Measurements from ENCODE around the gene PLA2G1B.

Gene PLA2G1B

GRCh38 chr12:120332523-120332922, 4.9 kb upstream of the PLA2G1B start:
- no peaks in the 10 kb centered on the region for H3K79me2 ChIP-seq (ENCODE audit: insufficient read depth, low read length)
- H3K4me2 ChIP-seq (ENCODE audit: low read depth, low read length, poor library complexity, severe bottlenecking): no peak overlapping the region
- H3K27ac ChIP-seq (ENCODE audit: low read depth, low read length): no peak overlapping the region
- no peaks in the 10 kb centered on the region for H3F3A ChIP-seq (ENCODE audit: insufficient read depth)
- H2AFZ ChIP-seq (ENCODE audit: low read depth, low read length, severe bottlenecking): no peak overlapping the region
- peaks cover 14% of the 10 kb centered on the region; the same call in 1 of the 2 replicates for H3K9me3 ChIP-seq (ENCODE audit: insufficient read depth, low read length)
- TF ChIP-seq EZH2phosphoT487 (conservative IDR thresholded peaks at IDR 0.05; ENCODE audit: low read length) (no peak), CTCF (IDR thresholded peaks at IDR 0.05; ENCODE audit: insufficient read depth, low read length, poor library complexity, severe bottlenecking) (no peak)
- no peak overlapping the region for H3K9ac ChIP-seq (ENCODE audit: low read length)
- H3K36me3 ChIP-seq (ENCODE audit: low read length): no peaks in the 10 kb centered on the region
- H3K9me2 ChIP-seq (replicated peaks; ENCODE audit: insufficient read depth, low read length): no peaks in the 10 kb centered on the region
- H4K20me1 ChIP-seq (ENCODE audit: low read depth, low read length): no peaks in the 10 kb centered on the region
- H3K27me3 ChIP-seq (ENCODE audit: low read length): no peaks in the 10 kb centered on the region
- H3K4me3 ChIP-seq (ENCODE audit: insufficient read depth, low read length, poor library complexity, severe bottlenecking): no peak overlapping the region

DNA sequence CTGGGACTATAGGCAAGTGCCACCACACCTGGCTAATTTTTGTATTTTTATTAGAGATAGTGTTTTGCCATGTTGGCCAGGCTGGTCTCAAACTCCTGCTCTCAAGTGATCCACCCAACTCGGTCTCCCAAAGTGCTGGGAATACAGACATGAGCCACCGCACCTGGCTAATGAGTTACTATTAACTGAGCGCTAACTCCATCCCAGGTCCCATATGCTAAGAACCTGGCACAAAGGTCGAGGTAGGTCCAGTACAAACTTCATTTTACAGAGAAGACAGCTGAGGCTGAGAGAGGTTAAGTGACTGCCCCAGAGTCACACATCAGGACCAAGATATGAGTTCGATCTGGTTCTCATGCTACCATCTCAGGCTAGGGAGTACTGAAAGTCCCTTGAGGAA, 4.5 kb upstream of the PLA2G1B start:
- H3K9me2 ChIP-seq (replicated peaks; ENCODE audit: insufficient read depth, low read length): no peaks in the 10 kb centered on the region
- no peak for TF ChIP-seq CTCF (IDR thresholded peaks at IDR 0.05; ENCODE audit: insufficient read depth, low read length, poor library complexity, severe bottlenecking)
- no peak for TF ChIP-seq EZH2phosphoT487 (conservative IDR thresholded peaks at IDR 0.05; ENCODE audit: low read length)

DNA sequence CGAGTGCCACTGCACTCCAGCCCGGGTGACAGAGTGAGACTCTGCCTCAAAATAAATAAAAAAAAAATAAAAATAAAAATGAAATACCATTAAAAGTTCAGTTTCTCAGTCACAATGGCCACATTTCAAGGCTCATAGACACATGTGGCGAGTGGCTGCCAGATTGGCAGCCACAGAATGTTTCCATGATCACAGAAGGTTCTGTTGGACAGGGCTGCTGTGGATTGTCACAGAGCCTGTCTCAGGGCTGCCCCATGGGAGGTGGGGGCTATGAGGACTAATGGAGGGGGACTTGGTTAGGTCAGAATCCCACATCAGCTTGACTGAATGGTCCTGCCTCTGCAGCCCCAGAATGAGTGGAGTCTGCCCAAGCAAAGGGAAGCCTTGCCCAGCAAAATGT, 3.8 kb upstream of the PLA2G1B start:
- no peaks in the 10 kb centered on the region for H3K9me2 ChIP-seq (replicated peaks; ENCODE audit: insufficient read depth, low read length)
- no peaks in the 10 kb centered on the region for H3K36me3 ChIP-seq (ENCODE audit: low read length)

More for the DNA sequence above, 4.5 kb upstream of the PLA2G1B start:
- H3K27ac ChIP-seq (ENCODE audit: low read depth, low read length): no peak overlapping the region
- no peaks in the 10 kb centered on the region for H3F3A ChIP-seq (ENCODE audit: insufficient read depth)
- no peak overlapping the region for H3K4me2 ChIP-seq (ENCODE audit: low read depth, low read length, poor library complexity, severe bottlenecking)
- no peaks in the 10 kb centered on the region for H3K27me3 ChIP-seq (ENCODE audit: low read length)
- no peak overlapping the region for H2AFZ ChIP-seq (ENCODE audit: low read depth, low read length, severe bottlenecking)
- H4K20me1 ChIP-seq (ENCODE audit: low read depth, low read length): no peaks in the 10 kb centered on the region
- no peak overlapping the region for H3K4me3 ChIP-seq (ENCODE audit: insufficient read depth, low read length, poor library complexity, severe bottlenecking)
- no peaks in the 10 kb centered on the region for H3K36me3 ChIP-seq (ENCODE audit: low read length)
- H3K9ac ChIP-seq (ENCODE audit: low read length): no peak overlapping the region
- peaks cover 9% of the 10 kb centered on the region; the same call in 1 of the 2 replicates for H3K9me3 ChIP-seq (ENCODE audit: insufficient read depth, low read length)
- H3K79me2 ChIP-seq (ENCODE audit: insufficient read depth, low read length): no peaks in the 10 kb centered on the region

More for the DNA sequence above, 3.8 kb upstream of the PLA2G1B start:
- Histone ChIP-seq H3K27me3 (ENCODE audit: low read length) (no peaks in the 10 kb centered on the region), H3K4me2 (ENCODE audit: low read depth, low read length, poor library complexity, severe bottlenecking) (no peak overlapping the region), H3K9me3 (ENCODE audit: insufficient read depth, low read length) (peaks cover 3% of the 10 kb centered on the region; the same call in 1 of the 2 replicates), H2AFZ (ENCODE audit: low read depth, low read length, severe bottlenecking) (no peak overlapping the region), H3F3A (ENCODE audit: insufficient read depth) (no peaks in the 10 kb centered on the region), H3K27ac (ENCODE audit: low read depth, low read length) (no peak overlapping the region), H4K20me1 (ENCODE audit: low read depth, low read length) (no peaks in the 10 kb centered on the region), H3K79me2 (ENCODE audit: insufficient read depth, low read length) (no peaks in the 10 kb centered on the region), H3K4me3 (ENCODE audit: insufficient read depth, low read length, poor library complexity, severe bottlenecking) (no peak overlapping the region), H3K9ac (ENCODE audit: low read length) (no peak overlapping the region)
- TF ChIP-seq EZH2phosphoT487 (conservative IDR thresholded peaks at IDR 0.05; ENCODE audit: low read length) (no peak), CTCF (IDR thresholded peaks at IDR 0.05; ENCODE audit: insufficient read depth, low read length, poor library complexity, severe bottlenecking) (no peak)

Data from SU-DHL-6 (cell line).